H9 (cell line): ENCODE data around the gene RTP2. TPM values are rescaled to one million over a fixed set of nuclear protein-coding genes. Genes with fewer than 3 reads are reported as not detected.

ENCODE experiments used
- DNase-seq: peaks from one replicate; pipeline ENCODE4 v3.0.0-alpha.2; 2017
- H2AFZ ChIP-seq: one replicate; pipeline ENCODE4 v1.6.1; 2013; ENCODE audit warnings: mild to moderate bottlenecking, low read length, control low read depth, moderate library complexity
- H2AK5ac ChIP-seq: 2 replicates; pipeline ENCODE4 v1.6.1; 2013; ENCODE audit warnings: low read length, control low read depth, mixed read lengths; ENCODE audit not compliant: insufficient read length
- H2BK120ac ChIP-seq: one replicate; pipeline ENCODE4 v1.6.1; 2013; ENCODE audit warnings: low read depth, mild to moderate bottlenecking, low read length, control low read depth, inconsistent platforms; ENCODE audit not compliant: poor library complexity, severe bottlenecking
- H2BK12ac ChIP-seq: 2 replicates; pipeline ENCODE4 v1.6.1; 2013; ENCODE audit warnings: low read length, control low read depth, mixed read lengths, low read depth; ENCODE audit not compliant: insufficient read length
- H2BK15ac ChIP-seq: 2 replicates; pipeline ENCODE4 v1.6.1; 2013; ENCODE audit warnings: low read depth, low read length, control low read depth
- H2BK20ac ChIP-seq: one replicate; pipeline ENCODE4 v1.6.1; 2013; ENCODE audit warnings: low read depth, mild to moderate bottlenecking, low read length, control low read depth, inconsistent platforms; ENCODE audit not compliant: poor library complexity, severe bottlenecking
- H2BK5ac ChIP-seq: 2 replicates; pipeline ENCODE4 v1.6.1; 2013; ENCODE audit warnings: low read length, control low read depth, mixed read lengths; ENCODE audit not compliant: insufficient read length
- H3K14ac ChIP-seq: 2 replicates; pipeline ENCODE4 v1.6.1; 2013; ENCODE audit warnings: low read length, control low read depth; ENCODE audit not compliant: insufficient read depth
- H3K18ac ChIP-seq: 2 replicates; pipeline ENCODE4 v1.6.1; 2013; ENCODE audit warnings: low read depth, mild to moderate bottlenecking, mixed read lengths, low read length, control low read depth; ENCODE audit not compliant: insufficient read length
- H3K23ac ChIP-seq: 2 replicates; pipeline ENCODE4 v1.6.1; 2013; ENCODE audit warnings: low read length, control low read depth, mixed read lengths, low read depth; ENCODE audit not compliant: insufficient read length
- H3K23me2 ChIP-seq: 2 replicates; pipeline ENCODE4 v1.6.1; 2013; ENCODE audit warnings: low read depth, mild to moderate bottlenecking, mixed read lengths, low read length, control low read depth; ENCODE audit not compliant: insufficient read length, poor library complexity, severe bottlenecking
- H3K27ac ChIP-seq: 2 replicates; pipeline ENCODE4 v1.5.1; 2013; ENCODE audit warnings: low read length, control low read depth, mixed read lengths, low read depth; ENCODE audit not compliant: insufficient read length
- H3K27me3 ChIP-seq: 2 replicates; pipeline ENCODE4 v1.6.1; 2013; ENCODE audit warnings: low read length, control low read depth, inconsistent platforms; ENCODE audit not compliant: insufficient read depth
- H3K4ac ChIP-seq: 2 replicates; pipeline ENCODE4 v1.6.1; 2013; ENCODE audit warnings: low read depth, mild to moderate bottlenecking, control low read depth, inconsistent platforms, low read length, moderate library complexity
- H3K4me1 ChIP-seq: 2 replicates; pipeline ENCODE4 v1.6.1; 2013; ENCODE audit warnings: low read length, control low read depth, inconsistent platforms; ENCODE audit not compliant: insufficient read depth
- H3K4me2 ChIP-seq: 2 replicates; pipeline ENCODE4 v1.6.1; 2013; ENCODE audit warnings: low read length, control low read depth, mixed read lengths; ENCODE audit not compliant: insufficient read length, insufficient read depth
- H3K56ac ChIP-seq: 2 replicates; pipeline ENCODE4 v1.6.1; 2013; ENCODE audit warnings: low read depth, mild to moderate bottlenecking, mixed read lengths, low read length, control low read depth; ENCODE audit not compliant: insufficient read length
- H3K79me1 ChIP-seq: 2 replicates; pipeline ENCODE4 v1.6.1; 2013; ENCODE audit warnings: low read depth, mild to moderate bottlenecking, moderate library complexity, low read length, control low read depth, inconsistent platforms; ENCODE audit not compliant: insufficient read depth, poor library complexity, severe bottlenecking
- H3K79me2 ChIP-seq: 2 replicates; pipeline ENCODE4 v1.6.1; 2013; ENCODE audit warnings: low read length, control low read depth, inconsistent platforms; ENCODE audit not compliant: insufficient read depth
- H3K9ac ChIP-seq: 2 replicates; pipeline ENCODE4 v1.6.1; 2013; ENCODE audit warnings: low read length, control low read depth, mixed read lengths; ENCODE audit not compliant: insufficient read length; ENCODE audit errors: extremely low read depth
- H3K9me3 ChIP-seq: one replicate; pipeline ENCODE4 v1.6.1; 2013; ENCODE audit warnings: low read depth, low read length, inconsistent platforms; ENCODE audit not compliant: control insufficient read depth
- H3T11ph ChIP-seq: one replicate; pipeline ENCODE4 v1.6.1; 2013; ENCODE audit warnings: mild to moderate bottlenecking, low read length, control low read depth, inconsistent platforms
- H4K20me1 ChIP-seq: one replicate; pipeline ENCODE4 v1.6.1; 2013; ENCODE audit not compliant: control insufficient read depth, insufficient read length, insufficient read depth
- H4K5ac ChIP-seq: 2 replicates; pipeline ENCODE4 v1.6.1; 2013; ENCODE audit warnings: low read depth, mild to moderate bottlenecking, mixed read lengths, low read length, control low read depth; ENCODE audit not compliant: insufficient read length
- H4K8ac ChIP-seq: replicated peaks from 2 replicates; pipeline ENCODE4 v1.6.1; 2013; ENCODE audit warnings: low read length, control low read depth, mixed read lengths, low read depth; ENCODE audit not compliant: insufficient read length
- H4K91ac ChIP-seq: 2 replicates; pipeline ENCODE4 v1.6.1; 2013; ENCODE audit warnings: low read depth, mild to moderate bottlenecking, moderate library complexity, mixed read lengths, low read length, control low read depth; ENCODE audit not compliant: insufficient read length
- H3K27ac Mint-ChIP-seq, 3 experiments: 2 replicates in 2 of 3; 3 replicates in 1 of 3; pipeline ENCODE4 v1.8.0; 2020 to 2021; ENCODE audit warnings: mixed read lengths in 3 of 3, mild to moderate bottlenecking in 1 of 3, moderate library complexity in 1 of 3
- H3K27me3 Mint-ChIP-seq: 2 replicates; pipeline ENCODE4 v1.8.0; 2021; ENCODE audit warnings: low read depth, mild to moderate bottlenecking, moderate library complexity, mixed read lengths
- H3K36me3 Mint-ChIP-seq, 3 experiments: 2 replicates in 2 of 3; 3 replicates in 1 of 3; pipeline ENCODE4 v1.8.0; 2020 to 2021; ENCODE audit warnings: low read depth in 3 of 3, mixed read lengths in 3 of 3; ENCODE audit not compliant: insufficient read depth in 1 of 3
- H3K4me1 Mint-ChIP-seq, 2 experiments: 2 replicates each; pipeline ENCODE4 v1.8.0; 2020; ENCODE audit warnings: mixed read lengths in 2 of 2
- H3K4me3 Mint-ChIP-seq, 2 experiments: 2 replicates in 1 of 2; 3 replicates in 1 of 2; pipeline ENCODE4 v1.8.0; 2020 to 2021; ENCODE audit warnings: mild to moderate bottlenecking in 2 of 2, mixed read lengths in 2 of 2, moderate library complexity in 1 of 2
- H3K9me3 Mint-ChIP-seq, 2 experiments: 2 replicates in 1 of 2; 3 replicates in 1 of 2; pipeline ENCODE4 v1.8.0; 2020; ENCODE audit warnings: mild to moderate bottlenecking in 2 of 2, mixed read lengths in 2 of 2, moderate library complexity in 1 of 2
- WGBS: extraction: QIAGEN DNeasy Blood & Tissue Kit; methylation state at CpG from one replicate; pipeline ENCODE4 v1.1.7; 2013; ENCODE audit warnings: missing lambda C conversion rate, low lambda C conversion rate, mixed read lengths; ENCODE audit not compliant: insufficient read length; ENCODE audit errors: extremely low coverage; 5-methylcytosine and 5-hydroxymethylcytosine counted together
- total RNA-seq: library from RNA; stranded (reverse); gene quantifications from 2 replicates; pipeline ENCODE4 v1.2.1, GENCODE V29; 2021
- TF ChIP-seq, protein P1 (sequence below): fragments of 200-600 bp; sonication (generic); conservative IDR thresholded peaks from 3 replicates; pipeline ENCODE4 v1.8.0; 2021; ENCODE audit warnings: antibody characterized with exemption, mild to moderate bottlenecking

RTP2 gene
- total RNA-seq, 1 experiment from 2014 or later = not detected

DNA sequence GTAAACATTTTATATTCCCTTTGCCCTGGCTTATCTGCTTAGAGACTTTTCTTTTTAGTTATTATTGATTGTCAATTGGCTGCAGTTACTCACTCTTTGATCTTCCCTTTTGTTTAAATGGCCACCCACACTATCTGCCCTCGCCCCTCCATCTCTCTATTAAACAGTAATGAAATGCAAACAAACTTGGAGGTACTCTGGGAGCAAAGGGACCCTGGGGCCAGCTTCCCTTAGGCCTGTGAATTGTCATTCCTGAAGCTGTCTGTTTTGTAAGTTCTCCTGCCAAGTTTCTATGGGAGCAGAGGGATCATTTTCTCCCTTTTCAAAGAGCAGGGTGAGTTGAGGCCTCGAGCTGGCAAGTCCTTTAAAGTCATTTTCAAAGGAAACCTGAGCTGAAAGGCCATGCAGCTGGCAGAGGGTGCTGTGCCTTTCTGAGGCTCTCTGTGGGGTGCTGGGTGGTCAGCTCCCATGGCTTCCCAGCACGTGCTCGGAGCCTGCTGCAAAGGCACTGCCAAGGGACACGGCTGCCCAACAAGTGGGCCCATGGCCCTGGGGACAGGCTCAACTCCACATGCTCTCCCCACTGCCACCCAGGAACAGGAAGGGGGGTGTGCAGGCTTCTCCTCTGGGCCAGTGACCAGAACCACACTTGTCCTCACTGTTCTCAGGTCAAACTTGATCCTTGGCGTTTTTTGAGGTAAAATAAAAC, 17.4 kb upstream of the RTP2 start:
- no peak overlapping the region for H2BK120ac ChIP-seq
- H3K4me2 ChIP-seq = no peak overlapping the region
- H2BK15ac ChIP-seq = no peak overlapping the region
- H3K27me3 Mint-ChIP-seq = peaks cover 6% of the 10 kb centered on the region
- no peak overlapping the region for H3K23ac ChIP-seq
- no peaks in the 10 kb centered on the region for H4K20me1 ChIP-seq
- no peak overlapping the region for H3T11ph ChIP-seq
- H3K36me3 Mint-ChIP-seq = peaks cover 0 to 38% (median 29%) of the 10 kb centered on the region in 3 experiments; a peak in 5 of 7 replicates
- H3K4me1 ChIP-seq = no peaks in the 10 kb centered on the region
- H3K27ac Mint-ChIP-seq = peak overlapping the region in 1 of 3 experiments; percentile 37; a peak in 2 of 7 replicates
- no peaks in the 10 kb centered on the region for H3K27me3 ChIP-seq
- no CpG with 5 or more reads among the region's 6 CpGs for WGBS
- H3K27ac ChIP-seq = no peak overlapping the region
- H3K4me1 Mint-ChIP-seq = peaks cover 20 to 26% of the 10 kb centered on the region in 2 experiments
- H2BK12ac ChIP-seq = no peak overlapping the region
- no peak overlapping the region for H3K56ac ChIP-seq
- no peak overlapping the region for H3K9ac ChIP-seq
- H2BK5ac ChIP-seq = no peak overlapping the region
- H3K79me1 ChIP-seq = no peaks in the 10 kb centered on the region
- H2AFZ ChIP-seq = no peak overlapping the region
- no peak overlapping the region for H3K14ac ChIP-seq
- no peak overlapping the region for H3K4ac ChIP-seq
- no peak overlapping the region for H2AK5ac ChIP-seq
- H3K79me2 ChIP-seq = no peaks in the 10 kb centered on the region
- H4K5ac ChIP-seq = no peak overlapping the region
- no peak overlapping the region for H4K91ac ChIP-seq
- H2BK20ac ChIP-seq = no peak overlapping the region
- no peak overlapping the region for H3K4me3 Mint-ChIP-seq
- no peaks in the 10 kb centered on the region for H3K9me3 ChIP-seq
- H3K18ac ChIP-seq = no peak overlapping the region
- H3K9me3 Mint-ChIP-seq = no peaks in the 10 kb centered on the region; a peak in 1 of 5 replicates
- TF ChIP-seq, protein P1, sequence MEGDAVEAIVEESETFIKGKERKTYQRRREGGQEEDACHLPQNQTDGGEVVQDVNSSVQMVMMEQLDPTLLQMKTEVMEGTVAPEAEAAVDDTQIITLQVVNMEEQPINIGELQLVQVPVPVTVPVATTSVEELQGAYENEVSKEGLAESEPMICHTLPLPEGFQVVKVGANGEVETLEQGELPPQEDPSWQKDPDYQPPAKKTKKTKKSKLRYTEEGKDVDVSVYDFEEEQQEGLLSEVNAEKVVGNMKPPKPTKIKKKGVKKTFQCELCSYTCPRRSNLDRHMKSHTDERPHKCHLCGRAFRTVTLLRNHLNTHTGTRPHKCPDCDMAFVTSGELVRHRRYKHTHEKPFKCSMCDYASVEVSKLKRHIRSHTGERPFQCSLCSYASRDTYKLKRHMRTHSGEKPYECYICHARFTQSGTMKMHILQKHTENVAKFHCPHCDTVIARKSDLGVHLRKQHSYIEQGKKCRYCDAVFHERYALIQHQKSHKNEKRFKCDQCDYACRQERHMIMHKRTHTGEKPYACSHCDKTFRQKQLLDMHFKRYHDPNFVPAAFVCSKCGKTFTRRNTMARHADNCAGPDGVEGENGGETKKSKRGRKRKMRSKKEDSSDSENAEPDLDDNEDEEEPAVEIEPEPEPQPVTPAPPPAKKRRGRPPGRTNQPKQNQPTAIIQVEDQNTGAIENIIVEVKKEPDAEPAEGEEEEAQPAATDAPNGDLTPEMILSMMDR = no peak
- no peak overlapping the region for H4K8ac ChIP-seq
- no peaks in the 10 kb centered on the region for H3K23me2 ChIP-seq
- no peak for DNase-seq
